ENCODE results near the gene GARIN1A.
A peak's percentile ranks its signal among the peaks of the same experiment; 100 is the strongest.
"Not testable (repeated sequence)": the region's sequence is repeated elsewhere in the genome, so short reads cannot be mapped to it uniquely, and the experiment has no call there.

Gene GARIN1A

GRCh38 chr7:128687131-128687530 lies 15.0 kb downstream of the GARIN1A start:
- DNase-seq, result no peak

- no peak for DNase-seq
Measured at GRCh38 chr7:128688492-128688891, 16.4 kb downstream of the GARIN1A start.

GRCh38 chr7:128689161-128689935 lies 17.3 kb downstream of the GARIN1A start:
- DNase-seq, result not testable (repeated sequence)

GRCh38 chr7:128691227-128691626 lies 19.1 kb downstream of the GARIN1A start:
- DNase-seq, result no peak

GRCh38 chr7:128692623-128693270 lies 20.7 kb downstream of the GARIN1A start:
- no peak for DNase-seq

- DNase-seq, result no peak
Measured at GRCh38 chr7:128693373-128694015, 21.4 kb downstream of the GARIN1A start.

- DNase-seq, result no peak
Measured at GRCh38 chr7:128694738-128695137, 22.6 kb downstream of the GARIN1A start.

- DNase-seq, result peak; percentile 73
Measured at GRCh38 chr7:128697302-128697905, 25.3 kb downstream of the GARIN1A start.

GRCh38 chr7:128699196-128699712 lies 27.2 kb downstream of the GARIN1A start:
- DNase-seq, result no peak

- DNase-seq, result no peak
Measured at GRCh38 chr7:128699895-128700294, 27.8 kb downstream of the GARIN1A start.

- DNase-seq, result no peak
Measured at GRCh38 chr7:128701062-128701785, 29.1 kb downstream of the GARIN1A start.

GRCh38 chr7:128703609-128704241 lies 31.6 kb downstream of the GARIN1A start:
- no peak for DNase-seq

- no peak for DNase-seq
Measured at GRCh38 chr7:128705891-128706333, 33.8 kb downstream of the GARIN1A start.

GRCh38 chr7:128707752-128708151 lies 35.7 kb downstream of the GARIN1A start:
- no peak for DNase-seq

GRCh38 chr7:128708235-128708634 lies 36.1 kb downstream of the GARIN1A start:
- no peak for DNase-seq

- DNase-seq, result no peak
Measured at GRCh38 chr7:128708824-128709223, 36.7 kb downstream of the GARIN1A start.

- no peak for DNase-seq
Measured at GRCh38 chr7:128710481-128710880, 38.4 kb downstream of the GARIN1A start.

- no peak for DNase-seq
Measured at GRCh38 chr7:128713794-128714193, 41.7 kb downstream of the GARIN1A start.

GRCh38 chr7:128714701-128715495 lies 42.8 kb downstream of the GARIN1A start:
- DNase-seq, result no peak

- no peak for DNase-seq
Measured at GRCh38 chr7:128718967-128719642, 47.0 kb downstream of the GARIN1A start.

Data from right forelimb (tissue), 1 donor.